Naive thymus-derived CD4-positive, alpha-beta T cell (primary cell): ENCODE results near the gene B3GALNT2. TPM values are rescaled to one million over a fixed set of nuclear protein-coding genes. Genes with fewer than 3 reads are reported as not detected.

Source experiments
- ATAC-seq: fragments of 150-1000 bp; cut with Tn5 transposase; 2 replicates; pipeline ENCODE4 v1.10.0; 2021; ENCODE audit warnings: mild to moderate bottlenecking, moderate library complexity
- CTCF ChIA-PET: fragments of 350-600 bp; sonication (Branson Sonifier 250); formaldehyde crosslinking; loops from one replicate; lab custom pipeline; 2021; ENCODE audit warnings: antibody characterized with exemption; lab: Charles Lee
- POLR2A ChIA-PET: fragments of 350-600 bp; sonication (Branson Sonifier 250); formaldehyde crosslinking; loops from one replicate; lab custom pipeline; 2021; ENCODE audit warnings: antibody characterized with exemption, inconsistent platforms; lab: Charles Lee
- DNase-seq, 9 donors: peaks; one replicate each; pipeline versions ENCODE4 v3.0.0 to v3.0.0-alpha.2; 2020 to 2022; ENCODE audit warnings: mixed read lengths in 1 of 9
- H3K27ac ChIP-seq: one replicate; pipeline ENCODE4 v1.7.0; 2013; ENCODE audit warnings: mild to moderate bottlenecking, low read depth, low read length, moderate library complexity
- H3K27me3 ChIP-seq, 2 donors: one replicate each; pipeline ENCODE4 v1.7.0; 2013; ENCODE audit warnings: low read length in 2 of 2, mild to moderate bottlenecking in 2 of 2, moderate library complexity in 2 of 2; ENCODE audit not compliant: control insufficient read depth in 2 of 2, insufficient read depth in 2 of 2
- H3K36me3 ChIP-seq, 3 experiments: 1 replicate in 2 of 3; 2 replicates in 1 of 3; pipeline ENCODE4 v1.7.0; 2013; ENCODE audit warnings: low read length in 3 of 3, mild to moderate bottlenecking in 3 of 3, moderate library complexity in 1 of 3; ENCODE audit not compliant: insufficient read depth in 3 of 3, control insufficient read depth in 2 of 3
- H3K4me1 ChIP-seq, 2 donors: one replicate each; pipeline ENCODE4 v1.7.0; 2013; ENCODE audit warnings: low read length in 2 of 2, mild to moderate bottlenecking in 2 of 2, moderate library complexity in 1 of 2; ENCODE audit not compliant: control insufficient read depth in 2 of 2, insufficient read depth in 2 of 2
- H3K4me3 ChIP-seq: 2 replicates; pipeline ENCODE4 v1.7.0; 2013; ENCODE audit warnings: mild to moderate bottlenecking, low read length
- H3K9me3 ChIP-seq, 3 experiments: 1 replicate in 2 of 3; 2 replicates in 1 of 3; pipeline ENCODE4 v1.7.0; 2013; ENCODE audit warnings: low read length in 3 of 3; ENCODE audit not compliant: control insufficient read depth in 2 of 3
- H3K27ac Mint-ChIP-seq, 9 donors: one replicate each; pipeline ENCODE4 v1.8.0; 2020 to 2022; ENCODE audit warnings: mixed read lengths in 9 of 9, mild to moderate bottlenecking in 8 of 9, moderate library complexity in 5 of 9, inconsistent platforms in 2 of 9
- H3K27me3 Mint-ChIP-seq, 5 donors: one replicate each; pipeline ENCODE4 v1.8.0; 2021 to 2022; ENCODE audit warnings: mixed read lengths in 5 of 5, mild to moderate bottlenecking in 1 of 5
- H3K36me3 Mint-ChIP-seq, 5 donors: one replicate each; pipeline ENCODE4 v1.8.0; 2020 to 2022; ENCODE audit warnings: mixed read lengths in 5 of 5, mild to moderate bottlenecking in 3 of 5, inconsistent platforms in 1 of 5
- H3K4me1 Mint-ChIP-seq, 7 donors: one replicate each; pipeline ENCODE4 v1.8.0; 2020 to 2022; ENCODE audit warnings: mixed read lengths in 7 of 7, mild to moderate bottlenecking in 3 of 7, inconsistent platforms in 1 of 7
- H3K4me3 Mint-ChIP-seq, 10 donors: one replicate each; pipeline ENCODE4 v1.8.0; 2020 to 2022; ENCODE audit warnings: mild to moderate bottlenecking in 10 of 10, mixed read lengths in 10 of 10, moderate library complexity in 6 of 10, inconsistent platforms in 2 of 10
- H3K9me3 Mint-ChIP-seq, 11 donors: one replicate each; pipeline ENCODE4 v1.8.0; 2020 to 2022; ENCODE audit warnings: mixed read lengths in 11 of 11, mild to moderate bottlenecking in 4 of 11, inconsistent platforms in 1 of 11, moderate library complexity in 1 of 11
- intact Hi-C, 2 donors: fragments of 100-400 bp; cut with micrococcal nuclease; formaldehyde crosslinking; loops; one replicate each; pipeline ENCODE4 v1.15.1; 2023
- polyA plus RNA-seq, 2 donors: library from polyadenylated mRNA; unstranded; fragments of 300-500 nt; fragmentation: Illumina TruSeq; gene quantifications; one replicate each; pipeline ENCODE4 v1.2.3, GENCODE V29; 2021
- total RNA-seq, 6 experiments: library from RNA in 5 of 6; stranded (reverse) in 5 of 6; gene quantifications; 1 replicate in 5 of 6; 2 replicates in 1 of 6; pipeline ENCODE4 v1.2.3 and lab custom pipeline; 2021 to 2026

The B3GALNT2 gene
- total and polyA plus RNA-seq, 7 experiments from 2014 or later = 4.3 to 10.1 (median 6.6) TPM

GRCh38 chr1:235423214-235423652, 81.0 kb downstream of the B3GALNT2 start:
- Mint-ChIP-seq H3K36me3 (peaks cover 2 to 20% (median 4%) of the 10 kb centered on the region in 5 donors), H3K27ac (peak overlapping the region in 8 of 9 donors; percentile 7 to 80 (median 30)), H3K9me3 (no peaks in the 10 kb centered on the region), H3K4me3 (peak overlapping the region in 8 of 10 donors; percentile 14 to 57 (median 46)), H3K4me1 (peaks cover 17 to 31% (median 21%) of the 10 kb centered on the region in 7 donors), H3K27me3 (no peaks in the 10 kb centered on the region)
- peak; percentile 70 for ATAC-seq
- no peak for DNase-seq
- intact Hi-C loops = no loop called here
- no peaks in the 10 kb centered on the region for H3K9me3 ChIP-seq
- no peak overlapping the region for H3K4me3 ChIP-seq
- CTCF ChIA-PET = interaction anchor here (0.6 to 1.3 kb wide), 5 partner anchors 170 to 327 kb away, joined by 3 to 4 read pairs (median 3); no protein-coding TSS in a partner anchor
- H3K4me1 ChIP-seq = peaks cover 0 to 4% of the 10 kb centered on the region in 2 donors
- POLR2A ChIA-PET = no interaction called here
- no peak overlapping the region for H3K27ac ChIP-seq
- H3K27me3 ChIP-seq = no peaks in the 10 kb centered on the region
- no peaks in the 10 kb centered on the region for H3K36me3 ChIP-seq

DNA sequence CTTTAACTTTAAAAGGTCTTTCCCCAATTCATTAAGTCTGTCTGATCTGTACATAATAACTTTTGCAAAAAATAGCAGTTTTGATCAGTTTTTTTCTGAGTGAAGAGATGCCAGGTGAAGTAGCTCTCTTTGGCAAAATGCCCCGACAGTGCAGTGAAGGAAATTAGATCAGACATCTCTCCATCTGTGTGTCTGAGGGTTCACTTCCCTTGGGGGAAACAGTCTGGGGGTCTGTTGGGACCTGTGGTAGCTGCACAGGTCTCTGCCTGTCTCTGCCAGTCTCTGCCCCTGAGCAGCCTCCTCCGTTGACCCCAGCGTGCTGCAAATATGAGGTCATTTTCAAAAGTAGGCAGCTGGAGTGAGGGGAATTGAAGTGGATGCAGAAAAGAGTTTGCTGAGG, 82.5 kb downstream of the B3GALNT2 start:
- no peaks in the 10 kb centered on the region for H3K27me3 Mint-ChIP-seq
- H3K36me3 Mint-ChIP-seq = peaks cover 2 to 19% (median 4%) of the 10 kb centered on the region in 5 donors
- no peaks in the 10 kb centered on the region for H3K9me3 Mint-ChIP-seq
- no peak overlapping the region for H3K4me3 Mint-ChIP-seq
- Histone ChIP-seq H3K27me3 (no peaks in the 10 kb centered on the region), H3K36me3 (no peaks in the 10 kb centered on the region), H3K4me3 (no peak overlapping the region), H3K27ac (no peak overlapping the region), H3K9me3 (no peaks in the 10 kb centered on the region), H3K4me1 (peaks cover 0 to 4% of the 10 kb centered on the region in 2 donors)
- peaks cover 17 to 35% (median 23%) of the 10 kb centered on the region in 7 donors for H3K4me1 Mint-ChIP-seq
- ChIA-PET CTCF (interaction anchor here (0.7 kb wide), 2 partner anchors 64 to 327 kb away, joined by 3 to 4 read pairs; no protein-coding TSS in a partner anchor), POLR2A (interaction anchor here (0.7 kb wide), 1 partner anchor 314 kb away, joined by 3 read pairs; no protein-coding TSS in a partner anchor)
- peak overlapping the region in 2 of 9 donors; percentile 17 to 37 for H3K27ac Mint-ChIP-seq
- no peak for DNase-seq
- intact Hi-C loops = no loop called here
- ATAC-seq = no peak

DNA sequence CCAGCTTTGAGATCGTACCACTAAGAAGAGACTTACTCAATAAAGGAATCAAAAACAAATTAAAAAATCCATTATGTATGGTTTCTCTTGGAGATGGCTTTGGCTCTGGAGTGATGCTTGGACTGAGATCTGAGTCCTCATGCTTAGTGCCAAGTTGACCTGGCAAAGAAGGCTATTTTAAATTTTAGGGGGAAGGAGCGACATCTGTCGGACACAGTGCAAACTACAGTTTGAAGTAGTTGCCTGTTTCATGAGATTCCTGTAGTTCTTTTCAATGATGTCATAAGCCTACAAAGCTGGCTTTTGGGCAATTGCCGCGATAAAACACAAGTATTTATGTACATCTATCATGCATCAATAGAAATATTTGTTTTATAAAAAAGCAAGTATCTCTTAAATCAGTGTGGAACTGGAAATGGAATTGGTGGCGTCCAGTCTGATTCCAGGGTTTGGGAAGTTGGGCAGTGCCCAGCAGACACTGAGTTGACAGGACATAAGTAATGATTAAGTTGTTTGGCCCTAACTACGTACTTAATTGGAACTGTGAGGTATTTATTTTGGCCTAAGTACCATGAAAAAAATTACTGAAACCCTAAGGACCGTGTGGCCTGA, 87.1 kb downstream of the B3GALNT2 start:
- no peak overlapping the region for H3K4me3 Mint-ChIP-seq
- no peak overlapping the region for H3K27ac ChIP-seq
- ATAC-seq (peak; percentile 83), DNase-seq (peak in 8 of 9 donors; percentile 21 to 67 (median 55))
- POLR2A ChIA-PET = interaction anchor here (0.6 to 0.9 kb wide), 2 partner anchors 257 to 309 kb away, joined by 3 read pairs; no protein-coding TSS in a partner anchor
- H3K9me3 Mint-ChIP-seq = no peaks in the 10 kb centered on the region
- H3K9me3 ChIP-seq = no peaks in the 10 kb centered on the region
- no peak overlapping the region for H3K4me3 ChIP-seq
- H3K27me3 Mint-ChIP-seq = no peaks in the 10 kb centered on the region
- no peaks in the 10 kb centered on the region for H3K4me1 ChIP-seq
- intact Hi-C loops = loop anchor here (1.0 to 2.0 kb wide), 9 partner anchors 50 to 930 kb away; partner anchors contain the start of genes RBM34 (in 2 of the 2), ARID4B (in 1 of the 2), GGPS1 (in 1 of the 2) and TBCE (in 1 of the 2)
- peaks cover 0 to 8% (median 0%) of the 10 kb centered on the region in 3 experiments for H3K36me3 ChIP-seq
- H3K4me1 Mint-ChIP-seq = peaks cover 0 to 15% (median 5%) of the 10 kb centered on the region in 7 donors
- H3K27me3 ChIP-seq = no peaks in the 10 kb centered on the region
- H3K36me3 Mint-ChIP-seq = peaks cover 0 to 13% (median 4%) of the 10 kb centered on the region in 5 donors
- CTCF ChIA-PET = interaction anchor here (0.6 to 3.1 kb wide), 31 partner anchors 9 to 1034 kb away, joined by 3 to 41 read pairs (median 5); partner anchors contain the start of genes B3GALNT2 and TBCE
- H3K27ac Mint-ChIP-seq = no peak overlapping the region

DNA sequence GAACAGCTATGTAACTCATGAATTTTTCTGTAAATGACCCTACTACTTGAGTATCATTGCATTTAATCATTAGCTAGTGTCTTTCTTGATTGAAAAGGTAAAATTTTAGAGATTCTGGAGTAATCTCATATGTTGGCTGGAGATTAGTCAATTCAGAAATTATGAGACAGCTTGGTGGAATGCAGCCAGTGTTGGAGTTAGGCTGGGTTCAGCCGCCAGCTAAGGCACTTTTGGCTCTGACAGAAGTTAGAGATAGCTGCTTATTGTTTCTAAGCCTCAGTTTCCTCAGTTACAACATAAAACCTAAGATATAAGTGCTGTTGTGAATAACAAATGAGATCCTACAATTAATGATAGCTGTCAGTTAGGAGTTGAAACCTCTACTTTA, 87.6 kb downstream of the B3GALNT2 start:
- H3K4me1 Mint-ChIP-seq = peaks cover 0 to 12% (median 4%) of the 10 kb centered on the region in 7 donors
- H3K27me3 Mint-ChIP-seq = no peaks in the 10 kb centered on the region
- no peaks in the 10 kb centered on the region for H3K9me3 Mint-ChIP-seq
- no peak overlapping the region for H3K27ac ChIP-seq
- H3K9me3 ChIP-seq = no peaks in the 10 kb centered on the region
- ChIA-PET POLR2A (interaction anchor here (0.9 kb wide), 2 partner anchors 121 to 256 kb away, joined by 3 read pairs; no protein-coding TSS in a partner anchor), CTCF (interaction anchor here (0.6 to 3.1 kb wide), 33 partner anchors 8 to 1033 kb away, joined by 3 to 41 read pairs (median 4); partner anchors contain the start of genes B3GALNT2 and TBCE)
- no peak overlapping the region for H3K27ac Mint-ChIP-seq
- no peak overlapping the region for H3K4me3 Mint-ChIP-seq
- no peaks in the 10 kb centered on the region for H3K27me3 ChIP-seq
- H3K36me3 Mint-ChIP-seq = peaks cover 0 to 9% (median 4%) of the 10 kb centered on the region in 5 donors
- DNase-seq = no peak
- peaks cover 0 to 8% (median 0%) of the 10 kb centered on the region in 3 experiments for H3K36me3 ChIP-seq
- H3K4me3 ChIP-seq = no peak overlapping the region
- no peaks in the 10 kb centered on the region for H3K4me1 ChIP-seq
- intact Hi-C loops = loop anchor here (1.0 to 2.0 kb wide), 9 partner anchors 50 to 930 kb away; partner anchors contain the start of genes RBM34 (in 2 of the 2), ARID4B (in 1 of the 2), GGPS1 (in 1 of the 2) and TBCE (in 1 of the 2)
- no peak for ATAC-seq

- H3K4me1 ChIP-seq = no peaks in the 10 kb centered on the region
- no peak overlapping the region for H3K27ac Mint-ChIP-seq
- no peak overlapping the region for H3K27ac ChIP-seq
- H3K4me1 Mint-ChIP-seq = peaks cover 0 to 15% (median 6%) of the 10 kb centered on the region in 7 donors
- H3K9me3 Mint-ChIP-seq = no peaks in the 10 kb centered on the region
- no peaks in the 10 kb centered on the region for H3K27me3 ChIP-seq
- H3K4me3 ChIP-seq = no peak overlapping the region
- peaks cover 0 to 8% (median 0%) of the 10 kb centered on the region in 3 experiments for H3K36me3 ChIP-seq
- POLR2A ChIA-PET = interaction anchor here (0.5 kb wide), 1 partner anchor 285 kb away, joined by 5 read pairs; no protein-coding TSS in a partner anchor
- no peaks in the 10 kb centered on the region for H3K9me3 ChIP-seq
- H3K36me3 Mint-ChIP-seq = peaks cover 0 to 9% (median 4%) of the 10 kb centered on the region in 5 donors
- H3K4me3 Mint-ChIP-seq = no peak overlapping the region
- DNase-seq (peak in 8 of 9 donors; percentile 24 to 61 (median 46)), ATAC-seq (peak; percentile 87)
- CTCF ChIA-PET = interaction anchor here (0.5 to 3.1 kb wide), 14 partner anchors 20 to 325 kb away, joined by 3 to 41 read pairs (median 8); no protein-coding TSS in a partner anchor
- intact Hi-C loops = loop anchor here (1.0 to 2.0 kb wide), 4 partner anchors 86 to 928 kb away; partner anchors contain the start of genes ARID4B (in 1 of the 2) and GGPS1 (in 1 of the 2)
- no peaks in the 10 kb centered on the region for H3K27me3 Mint-ChIP-seq
Measured at GRCh38 chr1:235415008-235415904, 89.0 kb downstream of the B3GALNT2 start.
